GM19240 (cell line): ENCODE measurements around the gene LARP1.
"Not testable (repeated sequence)": the region's sequence is repeated elsewhere in the genome, so short reads cannot be mapped to it uniquely, and the experiment has no call there.

Experiments used
- DNase-seq: peaks from one replicate; pipeline ENCODE4 v3.0.0; 2011; ENCODE audit warnings: low spot score; ENCODE audit not compliant: insufficient read length

LARP1 gene

GRCh38 chr5:154734370-154735248 is 20.6 kb upstream of the LARP1 start:
- no peak for DNase-seq

- DNase-seq = not testable (repeated sequence)
Observed at GRCh38 chr5:154735362-154735761, 19.8 kb upstream of the LARP1 start.

GRCh38 chr5:154736372-154736771 is 18.8 kb upstream of the LARP1 start:
- DNase-seq = not testable (repeated sequence)

- DNase-seq = no peak
Observed at GRCh38 chr5:154737667-154738320, 17.4 kb upstream of the LARP1 start.

GRCh38 chr5:154740483-154740882 is 14.7 kb upstream of the LARP1 start:
- no peak for DNase-seq

GRCh38 chr5:154740957-154741356 is 14.2 kb upstream of the LARP1 start:
- DNase-seq = no peak

- DNase-seq = no peak
Observed at GRCh38 chr5:154741415-154741814, 13.8 kb upstream of the LARP1 start.

GRCh38 chr5:154743812-154744211 is 11.4 kb upstream of the LARP1 start:
- no peak for DNase-seq

- no peak for DNase-seq
Observed at GRCh38 chr5:154745349-154745748, 9.8 kb upstream of the LARP1 start.

- no peak for DNase-seq
Observed at GRCh38 chr5:154749491-154749890, 5.7 kb upstream of the LARP1 start.

GRCh38 chr5:154750641-154751040 is 4.5 kb upstream of the LARP1 start:
- DNase-seq = not testable (repeated sequence)

- no peak for DNase-seq
Observed at GRCh38 chr5:154751854-154752253, 3.3 kb upstream of the LARP1 start.

GRCh38 chr5:154753792-154754191 is 1.4 kb upstream of the LARP1 start:
- no peak for DNase-seq

- peak; percentile 96 for DNase-seq
Observed at GRCh38 chr5:154754460-154755360, 467 bp upstream of the LARP1 start.

- DNase-seq = no peak
Observed at GRCh38 chr5:154756009-154756867, 1.1 kb downstream of the LARP1 start.

GRCh38 chr5:154756868-154757813 is 2.0 kb downstream of the LARP1 start:
- no peak for DNase-seq

GRCh38 chr5:154757814-154758406 is 2.7 kb downstream of the LARP1 start:
- no peak for DNase-seq

- DNase-seq = no peak
Observed at GRCh38 chr5:154758493-154758892, 3.3 kb downstream of the LARP1 start.

- no peak for DNase-seq
Observed at GRCh38 chr5:154758977-154759376, 3.8 kb downstream of the LARP1 start.
